Astrocyte (in vitro differentiated cells and primary cell): Measurements from ENCODE around the gene NSMCE1. TPM values are rescaled to one million over a fixed set of nuclear protein-coding genes. Genes with fewer than 3 reads are reported as not detected.

Experiments
- DNase-seq: peaks from one replicate; pipeline ENCODE4 v3.0.0-alpha.2; 2010; ENCODE audit warnings: low read depth
- FAIRE-seq: peaks from 2 replicates; lab custom pipeline; 2011; peaks lifted over from hg19 to GRCh38; lab: Jason Lieb, UNC
- H2AFZ ChIP-seq: 2 replicates; pipeline ENCODE4 v1.6.0; 2012; ENCODE audit warnings: low read depth, low read length, inconsistent platforms
- H3K27ac ChIP-seq: 2 replicates; pipeline ENCODE4 v1.5.1; 2011; ENCODE audit warnings: low read depth, low read length, inconsistent platforms
- H3K27me3 ChIP-seq: 2 replicates; pipeline ENCODE4 v1.6.0; 2011; ENCODE audit warnings: low read length, inconsistent platforms; ENCODE audit not compliant: insufficient read depth
- H3K36me3 ChIP-seq: 2 replicates; pipeline ENCODE4 v1.5.1; 2011; ENCODE audit warnings: low read length, inconsistent platforms; ENCODE audit not compliant: insufficient read depth
- H3K4me1 ChIP-seq: 2 replicates; pipeline ENCODE4 v1.5.1; 2011; ENCODE audit warnings: low read length, inconsistent platforms; ENCODE audit not compliant: insufficient read depth
- H3K4me2 ChIP-seq: 2 replicates; pipeline ENCODE4 v1.6.0; 2012; ENCODE audit warnings: low read length, inconsistent platforms
- H3K4me3 ChIP-seq: 2 replicates; pipeline ENCODE4 v1.5.1; 2011; ENCODE audit warnings: low read depth, mild to moderate bottlenecking, low read length, inconsistent platforms; ENCODE audit not compliant: insufficient read depth
- H3K79me2 ChIP-seq: 2 replicates; pipeline ENCODE4 v1.6.0; 2012; ENCODE audit warnings: mild to moderate bottlenecking, low read length, inconsistent platforms; ENCODE audit not compliant: insufficient read depth
- H3K9ac ChIP-seq: 2 replicates; pipeline ENCODE4 v1.6.0; 2012; ENCODE audit warnings: mild to moderate bottlenecking, low read length, inconsistent platforms
- H3K9me3 ChIP-seq: 2 replicates; pipeline ENCODE4 v1.5.1; 2012; ENCODE audit warnings: low read depth, mild to moderate bottlenecking, low read length, inconsistent platforms; ENCODE audit not compliant: insufficient read depth
- H4K20me1 ChIP-seq: 2 replicates; pipeline ENCODE4 v1.6.0; 2012; ENCODE audit warnings: low read length, inconsistent platforms; ENCODE audit not compliant: insufficient read depth
- H3K27ac Mint-ChIP-seq: one replicate; pipeline ENCODE4 v1.8.0; 2021; ENCODE audit warnings: mild to moderate bottlenecking, mixed read lengths; ENCODE audit not compliant: unreplicated experiment
- H3K27me3 Mint-ChIP-seq: one replicate; pipeline ENCODE4 v1.8.0; 2021; ENCODE audit warnings: low read depth, mixed read lengths; ENCODE audit not compliant: unreplicated experiment
- H3K36me3 Mint-ChIP-seq: one replicate; pipeline ENCODE4 v1.8.0; 2021; ENCODE audit warnings: low read depth, mixed read lengths; ENCODE audit not compliant: unreplicated experiment
- H3K4me1 Mint-ChIP-seq: one replicate; pipeline ENCODE4 v1.8.0; 2021; ENCODE audit warnings: low read depth, mixed read lengths; ENCODE audit not compliant: unreplicated experiment
- H3K4me3 Mint-ChIP-seq: one replicate; pipeline ENCODE4 v1.8.0; 2021; ENCODE audit warnings: mild to moderate bottlenecking, moderate library complexity, mixed read lengths; ENCODE audit not compliant: unreplicated experiment
- H3K9me3 Mint-ChIP-seq: one replicate; pipeline ENCODE4 v1.8.0; 2021; ENCODE audit warnings: mild to moderate bottlenecking, mixed read lengths; ENCODE audit not compliant: unreplicated experiment
- EZH2 ChIP-seq: IDR thresholded peaks from 2 replicates; pipeline ENCODE4 v1.6.1; 2012; ENCODE audit warnings: mild to moderate bottlenecking, low read length, inconsistent platforms; ENCODE audit not compliant: insufficient read depth
- total RNA-seq: library from RNA; stranded (reverse); gene quantifications from 2 replicates; pipeline ENCODE4 v1.2.1, GENCODE V29; 2021
- TF ChIP-seq, protein P1 (sequence below): IDR thresholded peaks from 2 replicates; pipeline ENCODE4 v1.5.1; 2011; ENCODE audit warnings: low read depth, mild to moderate bottlenecking, inconsistent platforms, low read length, moderate library complexity; ENCODE audit not compliant: insufficient read depth

NSMCE1 gene
- total RNA-seq, 1 donor from 2014 or later: 12.1 TPM

DNA sequence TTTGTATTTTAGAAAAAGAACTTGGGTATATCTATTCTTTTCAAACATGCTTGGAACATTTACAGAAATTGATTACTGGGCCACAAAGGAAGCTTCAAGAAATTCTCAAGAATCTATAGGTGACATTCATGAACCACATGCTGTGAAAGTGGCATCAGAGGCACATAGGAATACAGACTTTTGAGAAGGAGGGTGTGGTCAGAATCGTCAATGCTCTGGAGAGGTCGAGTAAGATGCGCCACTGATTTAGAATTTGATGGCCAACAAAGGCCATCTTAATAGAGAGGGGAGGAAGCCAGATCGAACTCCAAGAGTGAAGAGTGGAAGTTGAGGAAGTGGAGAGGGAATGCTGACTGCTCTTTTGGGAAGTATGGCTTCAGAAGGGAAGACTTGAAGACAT, 3.5 kb upstream of the NSMCE1 start:
- no peak overlapping the region for H3K4me2 ChIP-seq
- TF ChIP-seq, protein P1, sequence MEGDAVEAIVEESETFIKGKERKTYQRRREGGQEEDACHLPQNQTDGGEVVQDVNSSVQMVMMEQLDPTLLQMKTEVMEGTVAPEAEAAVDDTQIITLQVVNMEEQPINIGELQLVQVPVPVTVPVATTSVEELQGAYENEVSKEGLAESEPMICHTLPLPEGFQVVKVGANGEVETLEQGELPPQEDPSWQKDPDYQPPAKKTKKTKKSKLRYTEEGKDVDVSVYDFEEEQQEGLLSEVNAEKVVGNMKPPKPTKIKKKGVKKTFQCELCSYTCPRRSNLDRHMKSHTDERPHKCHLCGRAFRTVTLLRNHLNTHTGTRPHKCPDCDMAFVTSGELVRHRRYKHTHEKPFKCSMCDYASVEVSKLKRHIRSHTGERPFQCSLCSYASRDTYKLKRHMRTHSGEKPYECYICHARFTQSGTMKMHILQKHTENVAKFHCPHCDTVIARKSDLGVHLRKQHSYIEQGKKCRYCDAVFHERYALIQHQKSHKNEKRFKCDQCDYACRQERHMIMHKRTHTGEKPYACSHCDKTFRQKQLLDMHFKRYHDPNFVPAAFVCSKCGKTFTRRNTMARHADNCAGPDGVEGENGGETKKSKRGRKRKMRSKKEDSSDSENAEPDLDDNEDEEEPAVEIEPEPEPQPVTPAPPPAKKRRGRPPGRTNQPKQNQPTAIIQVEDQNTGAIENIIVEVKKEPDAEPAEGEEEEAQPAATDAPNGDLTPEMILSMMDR: no peak
- no peak for TF ChIP-seq EZH2
- no peaks in the 10 kb centered on the region for H3K36me3 ChIP-seq
- H3K27me3 Mint-ChIP-seq: no peaks in the 10 kb centered on the region
- peaks cover 2% of the 10 kb centered on the region for H3K9me3 Mint-ChIP-seq
- no peak for DNase-seq
- no peak overlapping the region for H2AFZ ChIP-seq
- H3K27ac ChIP-seq: no peak overlapping the region
- peaks cover 13% of the 10 kb centered on the region for H3K4me1 ChIP-seq
- no peak overlapping the region for H3K4me3 Mint-ChIP-seq
- no peaks in the 10 kb centered on the region for H3K9me3 ChIP-seq
- no peak for FAIRE-seq
- H3K4me3 ChIP-seq: no peak overlapping the region
- no peak overlapping the region for H3K9ac ChIP-seq
- no peaks in the 10 kb centered on the region for H3K36me3 Mint-ChIP-seq
- H3K27me3 ChIP-seq: no peaks in the 10 kb centered on the region
- H3K4me1 Mint-ChIP-seq: peaks cover 9% of the 10 kb centered on the region
- H4K20me1 ChIP-seq: no peaks in the 10 kb centered on the region
- peaks cover 9% of the 10 kb centered on the region for H3K79me2 ChIP-seq
- H3K27ac Mint-ChIP-seq: no peak overlapping the region

DNA sequence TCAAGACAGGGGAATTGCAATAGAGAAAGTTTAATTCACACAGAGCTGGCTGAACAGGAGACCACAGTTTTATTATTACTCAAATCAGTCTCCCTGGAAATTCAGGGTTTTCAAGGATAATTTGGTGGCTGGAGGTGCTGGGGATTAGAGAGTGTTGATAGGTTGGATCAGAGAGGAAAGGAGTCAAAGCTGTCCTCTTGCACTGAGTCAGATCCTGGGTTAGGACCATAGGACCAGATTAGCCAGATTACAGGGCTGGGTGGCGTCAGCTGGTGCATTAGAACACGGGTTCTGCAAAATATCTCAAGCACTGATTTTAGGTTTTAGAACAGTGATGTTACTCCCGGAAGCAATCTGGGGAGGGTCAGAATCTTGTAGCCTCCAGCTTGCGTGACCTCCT, 1.8 kb upstream of the NSMCE1 start:
- Histone ChIP-seq H3K9me3 (no peaks in the 10 kb centered on the region), H3K27me3 (no peaks in the 10 kb centered on the region), H3K27ac (no peak overlapping the region), H3K4me2 (no peak overlapping the region), H3K4me1 (peaks cover 13% of the 10 kb centered on the region), H3K36me3 (no peaks in the 10 kb centered on the region), H3K4me3 (no peak overlapping the region), H3K79me2 (peaks cover 9% of the 10 kb centered on the region), H2AFZ (no peak overlapping the region), H4K20me1 (no peaks in the 10 kb centered on the region), H3K9ac (no peak overlapping the region)
- Mint-ChIP-seq H3K9me3 (peaks cover 2% of the 10 kb centered on the region), H3K36me3 (no peaks in the 10 kb centered on the region), H3K4me1 (peaks cover 9% of the 10 kb centered on the region), H3K4me3 (no peak overlapping the region), H3K27me3 (no peaks in the 10 kb centered on the region), H3K27ac (no peak overlapping the region)
- TF ChIP-seq, protein P1: no peak
- no peak for TF ChIP-seq EZH2
- no peak for DNase-seq
- no peak for FAIRE-seq

DNA sequence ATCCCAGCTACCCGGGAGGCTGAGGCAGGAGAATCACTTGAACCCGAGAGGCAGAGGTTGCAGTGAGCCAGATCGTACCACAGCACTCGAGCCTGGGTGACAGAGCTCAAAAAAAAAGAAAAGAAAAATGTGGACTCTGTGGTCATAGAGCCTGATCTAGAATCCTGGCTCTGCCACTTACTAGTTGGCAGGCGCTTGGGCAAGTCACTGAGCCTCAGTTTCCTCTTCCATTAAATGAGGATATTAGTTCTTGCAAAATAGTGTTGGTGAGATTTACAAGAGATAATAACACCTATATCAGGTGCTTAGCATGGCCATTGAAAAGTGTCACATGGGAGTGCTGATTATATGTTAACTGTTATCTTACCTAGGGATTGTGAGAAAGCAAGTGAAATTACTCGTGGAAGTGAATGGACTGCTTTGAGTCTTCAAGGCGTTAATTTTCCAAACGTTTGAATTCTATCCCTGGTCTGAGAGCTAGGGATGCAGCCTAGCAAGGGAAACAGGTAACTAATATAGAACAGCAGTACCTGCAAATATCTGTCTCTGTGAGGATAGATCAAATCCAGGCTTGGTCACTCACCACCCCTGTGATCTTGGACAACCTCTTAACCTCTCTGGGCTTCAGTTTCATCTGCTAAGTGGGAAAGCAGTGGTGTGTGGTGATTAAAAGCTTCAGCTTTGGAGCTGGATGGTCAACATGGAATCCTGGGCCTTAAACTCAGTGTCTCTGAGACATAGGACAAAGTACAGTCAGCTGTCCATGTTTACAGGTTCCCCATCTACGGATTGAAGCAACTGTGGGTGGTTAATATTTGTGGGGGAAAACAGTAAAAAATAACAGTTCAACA, 953 bp upstream of the NSMCE1 start:
- peaks cover 2% of the 10 kb centered on the region for H3K9me3 Mint-ChIP-seq
- no peak for FAIRE-seq
- Histone ChIP-seq H4K20me1 (no peaks in the 10 kb centered on the region), H3K4me3 (peak overlapping the region; percentile 77), H3K9ac (peak overlapping the region; percentile 87), H3K4me2 (peak overlapping the region; percentile 95), H3K79me2 (peaks cover 9% of the 10 kb centered on the region), H3K36me3 (no peaks in the 10 kb centered on the region), H3K4me1 (peaks cover 16% of the 10 kb centered on the region), H2AFZ (no peak overlapping the region), H3K27ac (no peak overlapping the region), H3K9me3 (no peaks in the 10 kb centered on the region), H3K27me3 (no peaks in the 10 kb centered on the region)
- H3K4me1 Mint-ChIP-seq: peaks cover 13% of the 10 kb centered on the region
- no peak for DNase-seq
- no peaks in the 10 kb centered on the region for H3K36me3 Mint-ChIP-seq
- peak overlapping the region; percentile 88 for H3K4me3 Mint-ChIP-seq
- TF ChIP-seq, protein P1: no peak
- no peak for TF ChIP-seq EZH2
- no peak overlapping the region for H3K27ac Mint-ChIP-seq
- no peaks in the 10 kb centered on the region for H3K27me3 Mint-ChIP-seq
